ENCODE measurements around the gene LRRC8E. TPM values are rescaled to one million over a fixed set of nuclear protein-coding genes. Genes with fewer than 3 reads are reported as not detected.

Gene LRRC8E
- total RNA-seq, 2 donors from 2014 or later = 1.5 to 2.1 TPM

DNA sequence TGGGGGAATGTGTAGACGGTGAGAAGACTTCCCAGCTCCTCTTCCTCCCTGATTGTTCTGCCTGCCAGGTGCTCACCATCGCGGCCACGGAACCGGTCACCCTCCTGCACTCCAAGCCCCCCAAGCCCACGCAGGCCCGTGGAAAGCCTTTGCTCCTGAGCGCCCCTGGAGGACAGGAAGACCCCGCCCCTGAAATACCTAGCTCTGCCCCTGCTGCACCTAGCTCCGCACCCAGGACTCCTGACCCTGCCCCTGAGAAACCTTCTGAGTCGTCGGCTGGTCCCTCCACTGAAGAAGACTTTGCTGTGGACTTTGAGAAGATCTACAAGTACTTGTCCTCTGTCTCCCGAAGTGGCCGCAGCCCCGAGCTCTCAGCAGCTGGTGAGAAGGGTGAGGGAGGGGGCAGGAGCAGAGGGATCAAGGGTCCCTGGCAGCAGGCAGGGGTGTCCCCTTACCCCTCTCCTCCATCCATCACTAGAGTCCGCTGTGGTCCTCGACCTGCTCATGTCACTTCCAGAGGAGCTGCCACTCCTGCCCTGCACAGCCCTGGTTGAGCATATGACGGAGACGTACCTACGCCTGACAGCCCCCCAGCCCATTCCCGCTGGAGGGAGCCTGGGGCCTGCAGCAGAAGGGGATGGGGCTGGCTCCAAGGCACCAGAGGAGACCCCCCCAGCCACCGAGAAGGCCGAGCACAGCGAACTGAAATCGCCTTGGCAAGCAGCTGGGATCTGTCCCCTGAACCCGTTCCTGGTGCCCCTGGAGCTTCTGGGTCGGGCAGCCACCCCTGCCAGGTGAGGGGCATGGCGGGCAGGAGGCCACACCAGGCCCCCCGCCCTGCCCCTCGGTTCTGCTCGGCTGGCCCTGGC lies 33.9 kb downstream of the LRRC8E start:
- peaks cover 0 to 9% of the 10 kb centered on the region in 2 donors for H3K27me3 ChIP-seq
- no peak for TF ChIP-seq CTCF (IDR thresholded peaks at IDR 0.05)
- H3K4me3 ChIP-seq = no peak overlapping the region
- no peaks in the 10 kb centered on the region for H3K9me3 ChIP-seq
- DNase-seq (ENCODE audit: low spot score) = no peak
- H3K27ac ChIP-seq = no peak overlapping the region
- peaks cover 15% of the 10 kb centered on the region for H3K36me3 ChIP-seq
- peaks cover 0 to 60% of the 10 kb centered on the region in 2 donors for H3K4me1 ChIP-seq

DNA sequence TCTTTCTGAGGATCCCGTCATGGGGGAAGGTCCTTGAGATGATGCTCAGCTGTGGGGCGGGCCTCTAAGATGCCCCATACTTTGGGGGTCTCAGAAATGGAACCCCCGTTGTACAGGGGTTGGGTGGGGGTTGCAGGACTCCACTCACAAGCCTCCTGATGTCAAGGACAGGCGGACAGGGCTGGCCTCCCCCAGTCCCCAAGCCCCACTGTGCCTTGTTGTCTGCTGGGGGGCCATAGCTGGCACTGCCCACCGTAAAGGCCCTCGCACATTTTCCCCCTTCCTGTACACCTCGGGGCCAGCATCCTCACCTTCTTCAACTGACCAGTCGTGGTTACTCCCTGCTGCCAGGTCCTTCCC lies 34.5 kb downstream of the LRRC8E start:
- H3K9me3 ChIP-seq = no peaks in the 10 kb centered on the region
- H3K27me3 ChIP-seq = peaks cover 0 to 4% of the 10 kb centered on the region in 2 donors
- no peak overlapping the region for H3K4me3 ChIP-seq
- no peak for DNase-seq (ENCODE audit: low spot score)
- H3K4me1 ChIP-seq = peaks cover 0 to 60% of the 10 kb centered on the region in 2 donors
- peaks cover 15% of the 10 kb centered on the region for H3K36me3 ChIP-seq
- no peak for TF ChIP-seq CTCF (IDR thresholded peaks at IDR 0.05)
- H3K27ac ChIP-seq = no peak overlapping the region

DNA sequence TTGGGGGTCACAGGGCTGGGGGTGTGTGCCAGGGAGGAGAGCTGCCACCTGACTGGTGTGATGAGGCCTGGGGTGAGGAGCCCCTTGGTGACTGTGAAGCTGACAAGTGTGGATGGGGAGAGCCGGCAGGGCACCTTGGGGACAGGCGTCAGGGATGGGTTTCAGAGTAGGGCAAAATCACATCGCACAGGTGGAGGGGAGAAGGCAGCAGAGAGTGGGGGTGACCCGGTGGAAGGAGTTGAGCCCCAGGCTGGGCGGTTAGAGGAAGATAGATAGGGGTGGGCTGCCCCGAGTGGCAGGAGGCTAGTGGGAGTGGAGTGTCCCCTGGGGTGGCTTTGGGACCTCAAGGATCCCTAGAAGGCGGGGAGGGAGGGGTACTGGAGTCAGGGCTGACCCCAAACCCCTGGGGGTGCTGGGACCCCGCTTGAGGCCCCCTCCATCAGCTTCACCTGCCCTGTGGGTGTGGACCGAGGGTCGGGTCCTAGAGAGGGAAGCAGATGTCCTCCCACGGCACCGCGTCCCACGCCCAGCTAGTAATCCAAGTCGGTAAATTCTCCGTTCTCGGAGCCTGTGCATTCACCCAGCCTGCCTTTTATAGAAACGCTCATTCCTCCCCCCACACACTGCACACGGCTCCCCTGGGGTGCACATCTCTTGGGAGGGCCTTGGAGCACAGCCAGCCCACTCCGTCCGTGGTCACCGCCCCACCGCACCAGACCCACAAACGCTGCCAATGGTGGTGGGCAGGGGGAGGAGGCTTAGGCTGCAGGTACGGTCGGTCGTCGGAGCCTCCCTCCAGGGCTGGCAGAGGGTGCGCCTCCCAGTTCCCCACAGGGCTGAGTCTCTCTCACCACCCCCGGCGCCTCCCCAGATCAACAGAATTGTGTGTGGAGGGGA lies 35.2 kb downstream of the LRRC8E start:
- no peak for TF ChIP-seq CTCF (IDR thresholded peaks at IDR 0.05)
- Histone ChIP-seq H3K4me1 (peaks cover 0 to 65% of the 10 kb centered on the region in 2 donors), H3K27me3 (no peaks in the 10 kb centered on the region), H3K36me3 (peaks cover 15% of the 10 kb centered on the region), H3K4me3 (no peak overlapping the region), H3K27ac (no peak overlapping the region), H3K9me3 (no peaks in the 10 kb centered on the region)
- DNase-seq (ENCODE audit: low spot score) = no peak

DNA sequence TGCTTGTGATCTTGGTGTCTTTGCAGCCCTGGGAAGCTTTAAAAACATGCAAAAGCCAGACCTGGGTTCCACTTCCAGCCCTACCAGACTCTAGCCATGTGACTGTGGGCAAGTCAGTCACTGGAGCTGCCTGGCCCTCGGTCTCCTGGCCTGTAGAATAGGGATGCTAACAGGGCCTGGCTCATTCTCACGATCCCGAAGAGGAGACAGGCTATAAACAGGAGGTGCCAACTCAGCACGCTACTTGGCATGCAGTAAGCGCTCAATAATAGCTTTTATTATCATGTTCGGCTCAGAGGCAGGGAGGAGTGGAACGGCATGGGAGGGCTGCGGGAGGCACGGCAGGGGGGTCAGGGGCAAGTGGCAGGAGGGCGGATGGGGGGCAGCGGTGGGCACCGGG lies 35.9 kb downstream of the LRRC8E start:
- Histone ChIP-seq H3K4me3 (no peak overlapping the region), H3K4me1 (peaks cover 0 to 66% of the 10 kb centered on the region in 2 donors), H3K36me3 (peaks cover 15% of the 10 kb centered on the region), H3K9me3 (no peaks in the 10 kb centered on the region), H3K27me3 (no peaks in the 10 kb centered on the region), H3K27ac (no peak overlapping the region)
- TF ChIP-seq CTCF (IDR thresholded peaks at IDR 0.05) = no peak
- no peak for DNase-seq (ENCODE audit: low spot score)

- no peak for DNase-seq (ENCODE audit: low spot score)
- Histone ChIP-seq H3K4me3 (peak overlapping the region in 1 of 2 donors; percentile 54), H3K36me3 (peaks cover 15% of the 10 kb centered on the region), H3K9me3 (no peaks in the 10 kb centered on the region), H3K27ac (no peak overlapping the region), H3K27me3 (no peaks in the 10 kb centered on the region), H3K4me1 (peaks cover 0 to 66% of the 10 kb centered on the region in 2 donors)
- TF ChIP-seq CTCF (IDR thresholded peaks at IDR 0.05) = no peak
Measured at GRCh38 chr19:7924651-7925170, 36.4 kb downstream of the LRRC8E start.

Measured in right atrium auricular region (tissue), 2 donors.